Activated gamma-delta T cell treated with Interleukin-2 at 50 U/mL for 16 hours (primary cell): ENCODE results near the gene NUCKS1.

Experiments used
- DNase-seq: peaks from one replicate; pipeline ENCODE4 v3.0.0-alpha.2; 2020

Gene NUCKS1

DNA sequence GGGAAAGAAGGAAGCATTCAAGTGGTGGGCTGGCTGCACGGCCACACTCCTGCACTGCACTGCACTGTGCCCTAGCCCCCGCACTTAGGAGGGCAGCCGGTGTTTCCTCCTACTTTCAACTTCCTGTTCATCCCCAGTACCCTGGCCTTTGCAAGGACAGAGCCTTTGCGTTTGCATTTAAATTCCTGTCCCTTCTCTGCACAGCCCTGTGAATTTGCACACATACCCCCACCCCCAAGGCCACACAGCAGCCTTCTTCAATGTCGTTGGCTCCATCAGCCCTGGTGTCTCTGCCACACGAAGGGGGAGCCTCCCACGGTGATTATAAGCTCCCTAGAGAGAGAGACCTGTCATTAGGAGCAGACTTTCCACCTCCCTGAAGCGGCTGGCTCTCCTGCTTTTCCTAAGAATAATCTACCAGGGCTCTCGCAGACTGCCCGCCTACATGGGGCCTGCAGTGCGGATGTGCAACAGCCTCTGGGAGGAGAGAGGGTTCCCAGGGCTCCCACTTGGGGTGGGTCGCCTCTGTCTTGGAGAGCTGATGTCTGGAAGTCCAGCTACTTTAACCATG lies 56.5 kb downstream of the NUCKS1 start:
- no peak for DNase-seq

DNA sequence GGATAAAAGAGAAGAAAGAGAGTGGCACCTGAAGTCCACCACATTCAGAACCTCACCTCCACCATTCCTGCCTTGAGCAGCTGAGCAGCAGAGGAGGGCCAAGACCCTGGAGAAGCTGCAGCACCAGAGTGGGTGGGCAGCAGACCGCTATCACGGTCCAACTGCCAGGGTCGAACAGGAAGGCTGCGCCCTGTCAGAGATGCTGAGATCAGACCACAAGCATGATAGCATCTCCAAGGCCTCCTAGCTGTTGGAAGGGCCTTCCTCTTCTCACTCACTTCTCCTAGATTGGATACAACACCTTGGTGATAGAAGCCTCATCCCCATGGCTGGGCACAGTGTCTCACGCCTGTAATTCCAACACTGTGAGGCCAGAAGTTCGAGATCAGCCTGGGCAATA lies 57.6 kb downstream of the NUCKS1 start:
- no peak for DNase-seq

- no peak for DNase-seq
Observed at GRCh38 chr1:205690122-205690756, 59.7 kb downstream of the NUCKS1 start.

- DNase-seq = no peak
Observed at GRCh38 chr1:205689479-205689878, 60.5 kb downstream of the NUCKS1 start.

GRCh38 chr1:205688171-205689080 lies 61.6 kb downstream of the NUCKS1 start:
- no peak for DNase-seq

DNA sequence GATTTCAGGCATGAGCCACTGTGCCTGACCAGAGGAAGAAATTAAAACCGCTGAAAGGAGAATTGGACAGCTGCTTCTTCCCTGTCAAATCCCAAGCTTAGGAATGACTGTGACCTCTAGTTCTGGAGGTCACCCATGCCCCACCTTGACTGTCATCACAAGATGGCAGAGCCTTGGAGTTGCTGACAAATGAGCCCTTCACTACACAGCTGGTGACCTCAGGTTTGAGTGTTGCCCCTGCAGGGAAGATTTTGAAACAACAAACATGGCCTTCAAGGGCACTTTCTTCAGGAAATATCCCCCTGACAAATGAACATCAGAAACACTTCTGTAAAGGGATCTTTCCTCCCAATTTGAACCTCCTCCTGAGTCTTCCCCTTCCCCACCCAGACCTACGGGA lies 62.7 kb downstream of the NUCKS1 start:
- no peak for DNase-seq

DNA sequence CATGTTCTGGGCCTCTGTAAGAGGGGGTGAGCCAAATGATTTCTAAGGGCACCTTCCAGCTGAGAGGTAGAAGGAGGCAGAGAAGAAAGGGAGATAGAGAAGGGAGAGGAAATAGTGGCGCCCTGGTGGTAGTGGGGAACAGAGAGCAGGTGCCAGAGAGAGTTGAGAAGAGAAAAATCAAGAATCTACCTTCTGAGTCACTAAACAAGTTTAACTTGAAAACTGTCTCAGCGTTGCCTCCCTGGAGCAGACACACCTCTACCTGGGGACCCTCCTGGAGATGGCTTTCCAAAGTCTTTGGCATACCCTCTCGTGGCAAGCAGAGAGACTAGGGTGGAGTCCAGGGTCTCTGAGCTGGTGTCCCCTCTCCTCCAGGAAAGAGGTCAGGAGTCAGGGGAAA lies 68.6 kb downstream of the NUCKS1 start:
- DNase-seq = no peak

DNA sequence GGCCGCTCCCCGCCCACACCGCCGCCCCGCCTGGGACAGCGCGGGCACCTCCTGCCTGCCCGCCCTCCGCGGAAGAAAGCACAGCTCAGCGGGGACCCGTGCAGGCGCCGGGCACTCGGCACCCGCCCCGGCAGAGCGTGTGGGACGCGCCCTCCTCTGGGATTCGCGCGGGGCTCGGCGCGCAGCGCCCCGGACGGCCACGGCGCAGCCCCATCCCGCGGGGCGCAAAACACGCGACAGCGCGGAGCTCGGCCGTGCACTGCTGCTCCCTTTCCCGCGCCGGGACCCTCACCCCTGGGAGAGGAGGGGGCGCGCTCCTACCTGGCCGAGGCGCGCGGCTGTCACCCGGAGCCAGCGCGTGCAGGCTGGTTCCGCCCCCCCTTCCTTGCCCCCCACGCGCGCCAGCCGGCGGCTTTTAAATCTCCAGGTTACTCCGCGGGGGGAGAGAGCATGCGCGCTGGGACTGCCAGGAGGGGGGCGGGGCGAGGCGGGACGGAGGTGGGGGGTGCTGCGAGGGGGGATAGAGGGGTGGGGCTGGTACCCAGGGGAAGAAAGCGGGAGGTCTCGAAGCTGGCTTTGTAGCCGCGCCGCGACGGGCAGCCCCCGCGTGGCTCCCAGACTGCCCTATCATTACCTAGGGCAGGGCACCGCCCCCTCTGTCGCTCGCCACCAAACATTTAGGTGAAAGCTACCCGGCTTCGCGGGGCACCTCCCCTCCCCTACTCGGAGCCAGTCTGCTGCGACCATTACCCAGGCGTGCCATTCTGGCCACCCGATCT lies 69.7 kb downstream of the NUCKS1 start, which contains the start of gene SLC45A3:
Gene SLC45A3 (minus strand): TSS at position 437 of the 779 bp plus-strand sequence. CDS start 15,853 bp downstream, outside the sequence.
- peak; percentile 21 for DNase-seq

- DNase-seq = no peak
Observed at GRCh38 chr1:205678286-205679111, 71.5 kb downstream of the NUCKS1 start.

- no peak for DNase-seq
Observed at GRCh38 chr1:205677167-205677566, 72.8 kb downstream of the NUCKS1 start.

DNA sequence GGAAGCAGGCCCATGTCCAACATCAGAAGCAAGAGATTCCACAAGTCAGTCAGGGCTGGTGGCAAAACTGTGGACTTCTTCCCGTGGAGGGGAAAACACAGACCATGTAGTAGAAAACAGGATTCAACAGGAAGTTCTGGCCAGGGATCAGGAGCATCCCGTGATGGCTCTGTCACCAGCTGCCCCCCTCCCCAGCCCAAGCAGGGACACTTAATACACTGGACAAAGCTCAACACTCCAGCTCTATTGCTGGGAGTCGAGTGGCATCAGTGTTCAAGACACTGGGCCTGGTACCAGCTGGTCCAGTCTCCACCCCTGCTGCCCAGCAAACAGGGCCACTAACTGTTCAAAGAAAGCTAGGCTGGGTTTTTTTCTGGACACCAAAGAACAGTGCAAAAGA lies 73.4 kb downstream of the NUCKS1 start:
- DNase-seq = no peak

DNA sequence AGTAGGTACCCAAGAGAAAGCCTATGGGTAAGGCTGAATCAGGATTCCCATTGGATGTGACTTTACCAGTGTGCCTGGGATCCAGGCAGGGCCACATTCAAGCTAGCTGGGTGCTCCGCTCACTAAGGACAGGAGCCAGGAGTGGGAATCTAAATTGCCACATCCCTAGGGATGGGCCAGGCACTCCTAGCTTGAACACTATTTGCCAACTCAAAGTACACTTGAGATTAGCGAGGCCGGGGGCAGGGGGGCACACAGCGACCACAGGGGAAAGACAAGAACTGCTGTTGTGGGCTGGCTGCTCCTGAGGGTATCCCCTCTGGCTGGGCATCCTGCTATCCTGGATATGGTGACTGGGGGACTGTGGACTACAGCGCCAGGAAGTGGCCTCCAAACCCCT lies 74.0 kb downstream of the NUCKS1 start:
- no peak for DNase-seq

DNA sequence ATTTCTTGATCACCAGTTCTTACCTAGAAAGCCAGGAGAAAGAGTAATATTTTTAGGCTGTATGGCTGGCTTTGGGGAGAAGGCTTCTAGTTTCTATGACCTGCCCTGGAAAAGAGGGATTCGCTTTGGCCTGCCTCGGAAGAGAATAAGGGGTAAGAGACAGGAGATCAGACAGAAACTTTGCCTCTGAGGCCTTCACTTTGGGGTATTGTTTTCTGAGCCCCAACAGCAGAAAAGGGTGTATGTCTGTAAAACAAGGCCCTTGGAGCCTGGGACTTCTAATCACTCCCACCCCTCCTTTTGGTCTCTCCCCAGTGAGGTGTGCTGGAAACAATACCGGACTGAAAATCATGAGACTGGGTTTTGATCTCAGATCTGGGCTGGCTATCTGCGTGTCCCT lies 74.7 kb downstream of the NUCKS1 start:
- no peak for DNase-seq

DNA sequence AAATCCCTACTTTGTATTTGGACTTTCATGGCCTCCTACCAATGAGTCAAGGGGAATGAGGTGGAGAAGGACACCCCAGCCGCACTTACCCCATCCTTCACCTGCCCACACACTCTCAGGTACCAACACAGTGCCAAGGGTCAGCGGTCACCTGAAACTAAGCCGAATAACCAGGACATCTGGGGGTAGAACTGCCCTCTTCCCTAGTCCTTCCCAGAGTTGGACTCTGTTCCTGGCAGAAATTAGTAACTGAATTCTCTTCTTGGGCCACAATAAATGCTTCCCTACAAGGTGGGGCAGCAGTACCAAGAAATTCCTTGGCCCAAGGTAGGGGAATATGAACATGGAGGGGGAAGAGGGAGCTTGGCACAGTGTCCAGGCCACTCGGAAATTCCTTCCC lies 77.0 kb downstream of the NUCKS1 start:
- no peak for DNase-seq

- no peak for DNase-seq
Observed at GRCh38 chr1:205672395-205672889, 77.5 kb downstream of the NUCKS1 start.

GRCh38 chr1:205670611-205671430 lies 79.2 kb downstream of the NUCKS1 start:
- DNase-seq = no peak

- no peak for DNase-seq
Observed at GRCh38 chr1:205670150-205670446, 79.9 kb downstream of the NUCKS1 start.

DNA sequence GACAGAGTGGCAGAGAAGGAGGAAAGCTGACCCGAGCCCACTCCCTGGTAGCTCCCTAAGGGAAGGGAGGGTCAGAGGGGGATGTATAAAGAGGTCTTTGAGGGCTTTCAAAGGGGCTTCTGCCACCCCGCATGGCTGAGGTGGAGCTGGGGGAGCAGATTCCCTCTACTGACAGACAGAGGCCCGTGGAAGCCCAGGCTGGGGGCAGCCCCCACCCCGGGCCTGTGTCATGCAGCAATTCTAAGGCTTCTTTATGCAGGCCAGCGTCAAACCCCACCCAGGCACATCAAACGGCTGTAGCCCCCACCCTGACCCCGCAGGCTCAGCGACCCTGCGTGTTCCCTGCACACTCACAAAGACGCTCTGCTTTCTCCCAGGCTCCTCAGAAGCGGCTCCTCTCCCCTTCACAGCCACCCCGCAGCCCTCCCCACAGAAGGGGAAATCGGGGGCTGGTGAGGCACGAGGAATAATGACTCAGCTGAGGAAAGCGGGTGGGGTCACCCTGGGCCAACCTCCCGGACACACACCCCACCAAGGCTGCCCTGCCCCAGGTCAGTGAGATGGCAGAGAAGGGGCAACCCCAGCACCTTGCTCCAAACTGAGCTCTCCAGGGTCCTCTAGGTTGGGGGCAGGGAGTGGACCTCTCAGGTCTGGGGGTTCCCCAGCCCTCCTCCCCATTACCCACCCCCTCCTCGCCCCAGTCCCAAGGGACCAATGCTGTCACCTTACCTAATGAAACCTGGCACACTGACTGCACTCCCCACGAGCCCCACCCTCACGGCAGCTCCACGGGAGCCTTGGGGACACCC lies 80.4 kb downstream of the NUCKS1 start:
- no peak for DNase-seq

DNA sequence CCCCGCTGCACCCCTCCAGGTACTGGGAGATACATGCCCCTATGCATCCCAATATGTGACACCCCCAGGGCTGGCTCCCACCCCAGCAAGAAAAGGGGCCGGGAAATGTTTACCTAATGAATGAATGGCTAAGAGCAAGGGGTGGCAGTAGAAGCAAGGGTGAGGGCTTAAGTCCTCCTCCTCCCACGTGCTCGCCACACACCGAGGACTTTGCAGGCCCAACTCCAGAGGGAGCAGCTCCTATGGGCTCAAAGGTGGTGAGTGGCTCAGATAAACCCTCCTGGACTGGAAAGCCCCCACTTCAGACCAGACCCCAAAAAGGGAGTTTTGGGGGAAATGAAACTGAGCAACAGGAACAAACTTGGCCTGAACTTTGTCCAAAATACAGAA lies 81.0 kb downstream of the NUCKS1 start:
- no peak for DNase-seq

GRCh38 chr1:205667909-205668643 lies 81.9 kb downstream of the NUCKS1 start:
- DNase-seq = no peak
